ENCODE measurements around the gene PRKCA. TPM values are rescaled to one million over a fixed set of nuclear protein-coding genes. Genes with fewer than 3 reads are reported as not detected.

Gene PRKCA
- total RNA-seq, 4 donors from 2014 or later, result 26.0 to 89.0 (median 32.8) TPM

DNA sequence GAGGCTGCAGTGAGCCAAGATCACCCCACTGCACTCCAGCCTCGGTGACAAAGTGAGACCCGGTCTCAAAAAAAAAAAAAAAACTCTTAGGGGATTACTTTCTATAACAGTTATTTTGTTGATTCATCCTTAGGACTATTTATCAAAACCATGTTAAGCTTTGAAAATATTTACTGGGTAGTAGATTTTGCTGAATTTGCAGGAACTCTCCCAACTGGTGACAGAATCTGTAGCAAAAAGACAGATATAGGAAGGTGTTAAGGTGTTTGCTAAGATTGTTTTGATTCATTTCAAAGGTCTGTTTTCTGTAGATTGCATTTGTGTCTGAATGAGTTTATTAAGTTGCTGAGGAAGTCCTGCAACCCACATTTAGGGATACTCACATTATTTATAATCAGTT, 192.6 kb downstream of the PRKCA start:
- no peak for ATAC-seq
- Histone ChIP-seq H3K36me3 (no peaks in the 10 kb centered on the region), H3K27me3 (no peaks in the 10 kb centered on the region), H3K4me3 (no peak overlapping the region), H3K27ac (no peak overlapping the region), H3K4me1 (no peaks in the 10 kb centered on the region), H3K9me3 (no peaks in the 10 kb centered on the region)
- no peak for TF ChIP-seq POLR2A (IDR thresholded peaks at IDR 0.05)
- TF ChIP-seq POLR2AphosphoS5 (IDR thresholded peaks at IDR 0.05), result no peak
- no peak for TF ChIP-seq EP300 (IDR thresholded peaks at IDR 0.05)
- TF ChIP-seq, protein P1, sequence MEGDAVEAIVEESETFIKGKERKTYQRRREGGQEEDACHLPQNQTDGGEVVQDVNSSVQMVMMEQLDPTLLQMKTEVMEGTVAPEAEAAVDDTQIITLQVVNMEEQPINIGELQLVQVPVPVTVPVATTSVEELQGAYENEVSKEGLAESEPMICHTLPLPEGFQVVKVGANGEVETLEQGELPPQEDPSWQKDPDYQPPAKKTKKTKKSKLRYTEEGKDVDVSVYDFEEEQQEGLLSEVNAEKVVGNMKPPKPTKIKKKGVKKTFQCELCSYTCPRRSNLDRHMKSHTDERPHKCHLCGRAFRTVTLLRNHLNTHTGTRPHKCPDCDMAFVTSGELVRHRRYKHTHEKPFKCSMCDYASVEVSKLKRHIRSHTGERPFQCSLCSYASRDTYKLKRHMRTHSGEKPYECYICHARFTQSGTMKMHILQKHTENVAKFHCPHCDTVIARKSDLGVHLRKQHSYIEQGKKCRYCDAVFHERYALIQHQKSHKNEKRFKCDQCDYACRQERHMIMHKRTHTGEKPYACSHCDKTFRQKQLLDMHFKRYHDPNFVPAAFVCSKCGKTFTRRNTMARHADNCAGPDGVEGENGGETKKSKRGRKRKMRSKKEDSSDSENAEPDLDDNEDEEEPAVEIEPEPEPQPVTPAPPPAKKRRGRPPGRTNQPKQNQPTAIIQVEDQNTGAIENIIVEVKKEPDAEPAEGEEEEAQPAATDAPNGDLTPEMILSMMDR (IDR thresholded peaks at IDR 0.05), result no peak
- WGBS, 2 donors (ENCODE audit: low coverage in 1 of 2), result 77 to 100% methylated on average over 2 of the region's 2 CpGs

DNA sequence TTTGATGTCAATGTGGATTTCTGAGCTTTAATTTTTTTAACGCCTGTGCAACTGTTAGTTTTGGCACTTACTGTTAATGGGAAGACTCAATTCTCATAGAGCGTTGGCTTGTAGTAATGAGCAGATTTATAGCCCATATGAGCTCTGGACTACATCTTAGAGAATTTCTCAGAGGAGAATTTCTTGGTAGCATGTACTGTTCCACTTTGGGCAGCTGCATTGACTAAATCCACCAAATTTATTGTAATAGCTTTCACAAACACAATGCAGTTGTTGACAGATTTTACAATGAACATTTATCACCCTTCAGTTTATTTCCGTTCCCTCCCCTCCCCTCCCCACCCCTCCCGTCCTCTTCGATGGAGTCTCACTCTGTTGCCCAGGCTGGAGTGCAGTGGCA, 193.9 kb downstream of the PRKCA start:
- H3K4me1 ChIP-seq, result no peaks in the 10 kb centered on the region
- no peaks in the 10 kb centered on the region for H3K27me3 ChIP-seq
- ATAC-seq, result no peak
- H3K4me3 ChIP-seq, result no peak overlapping the region
- TF ChIP-seq POLR2AphosphoS5 (IDR thresholded peaks at IDR 0.05) (no peak), POLR2A (IDR thresholded peaks at IDR 0.05) (no peak), EP300 (IDR thresholded peaks at IDR 0.05) (no peak)
- TF ChIP-seq, protein P1 (IDR thresholded peaks at IDR 0.05), result no peak
- no peaks in the 10 kb centered on the region for H3K36me3 ChIP-seq
- H3K9me3 ChIP-seq, result no peaks in the 10 kb centered on the region
- H3K27ac ChIP-seq, result no peak overlapping the region
- 62 to 81% methylated on average over 3 to 5 of the region's 5 CpGs for WGBS, 2 donors (ENCODE audit: low coverage in 1 of 2)

DNA sequence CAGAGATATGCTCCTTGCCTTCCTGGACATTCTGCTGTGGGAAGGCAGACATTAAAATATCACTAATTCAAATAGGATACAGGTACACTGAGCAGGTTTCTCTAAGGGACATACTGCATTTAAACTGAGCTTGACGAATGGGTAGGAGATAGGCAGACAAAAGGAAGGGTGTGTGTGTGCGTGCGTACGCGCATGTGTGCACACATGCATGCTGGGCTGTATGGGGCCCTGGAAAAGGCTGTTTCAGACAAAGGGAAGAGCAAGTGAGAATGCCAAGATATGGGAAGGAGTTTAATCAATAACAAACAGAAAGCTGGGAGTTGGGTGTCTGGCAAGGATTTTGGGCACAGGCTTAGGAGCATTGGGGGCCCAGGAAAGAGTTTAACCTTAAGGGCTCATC, 196.2 kb downstream of the PRKCA start:
- Histone ChIP-seq H3K36me3 (no peaks in the 10 kb centered on the region), H3K4me3 (no peak overlapping the region), H3K27me3 (no peaks in the 10 kb centered on the region), H3K4me1 (peaks cover 0 to 8% (median 0%) of the 10 kb centered on the region in 3 donors), H3K9me3 (no peaks in the 10 kb centered on the region), H3K27ac (no peak overlapping the region)
- TF ChIP-seq EP300 (IDR thresholded peaks at IDR 0.05), result no peak
- TF ChIP-seq, protein P1 (IDR thresholded peaks at IDR 0.05), result no peak
- TF ChIP-seq POLR2A (IDR thresholded peaks at IDR 0.05), result no peak
- no peak for TF ChIP-seq POLR2AphosphoS5 (IDR thresholded peaks at IDR 0.05)
- 86 to 96% methylated on average over 5 of the region's 5 CpGs for WGBS, 2 donors (ENCODE audit: low coverage in 1 of 2)
- no peak for ATAC-seq

GRCh38 chr17:66506641-66507040, 204.2 kb downstream of the PRKCA start:
- 64 to 86% methylated on average over 6 of the region's 6 CpGs for WGBS, 2 donors (ENCODE audit: low coverage in 1 of 2)
- TF ChIP-seq EP300 (IDR thresholded peaks at IDR 0.05) (no peak), POLR2AphosphoS5 (IDR thresholded peaks at IDR 0.05) (no peak)
- Histone ChIP-seq H3K4me1 (peaks cover 0 to 54% (median 0%) of the 10 kb centered on the region in 3 donors), H3K4me3 (no peak overlapping the region), H3K27me3 (no peaks in the 10 kb centered on the region), H3K27ac (no peak overlapping the region), H3K9me3 (no peaks in the 10 kb centered on the region), H3K36me3 (no peaks in the 10 kb centered on the region)
- ATAC-seq, result no peak

DNA sequence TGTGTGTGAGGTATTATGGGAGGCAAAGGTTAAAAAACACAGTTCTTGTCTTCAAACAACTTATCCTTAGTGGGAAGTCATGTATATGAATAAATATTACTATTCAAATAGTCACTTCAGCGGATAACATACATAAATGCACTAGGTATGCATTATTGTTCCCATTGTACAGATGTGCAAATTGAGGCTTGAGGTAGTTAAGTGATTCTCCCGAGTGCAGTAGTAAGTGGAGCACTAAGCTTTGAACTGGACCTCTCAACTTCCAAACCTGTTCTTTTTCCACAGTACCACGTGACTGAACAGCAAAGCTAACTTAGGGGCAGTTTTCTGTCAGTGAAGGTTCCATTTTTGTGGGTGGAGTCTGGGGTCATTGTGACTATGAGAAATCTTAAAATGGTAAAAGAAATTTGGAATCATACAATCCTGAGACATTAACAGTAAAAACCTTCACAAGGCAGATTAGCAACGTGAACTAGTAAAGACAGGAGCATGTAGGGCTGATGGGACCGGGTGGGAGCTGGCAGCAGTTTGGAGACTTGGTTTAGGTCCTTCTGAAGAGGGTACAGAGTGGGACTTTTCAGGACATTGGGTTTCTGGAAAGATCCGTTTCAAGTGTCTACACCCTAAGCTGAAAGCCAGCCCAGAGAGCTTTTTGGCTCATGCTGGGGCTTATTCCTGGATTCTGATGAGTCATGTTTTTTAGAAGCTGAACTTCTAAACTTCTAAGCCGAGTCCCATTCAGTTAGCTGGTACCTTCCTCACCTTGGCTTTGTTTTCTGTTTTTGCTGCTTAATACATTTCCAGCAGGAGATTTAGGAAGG, 204.9 kb downstream of the PRKCA start:
- TF ChIP-seq, protein P1 (IDR thresholded peaks at IDR 0.05), result no peak
- TF ChIP-seq POLR2A (IDR thresholded peaks at IDR 0.05) (no peak), EP300 (IDR thresholded peaks at IDR 0.05) (no peak), POLR2AphosphoS5 (IDR thresholded peaks at IDR 0.05) (peak; percentile 56)
- Histone ChIP-seq H3K4me3 (no peak overlapping the region), H3K4me1 (peaks cover 0 to 54% (median 0%) of the 10 kb centered on the region in 3 donors), H3K27ac (peak overlapping the region in 3 of 4 donors; percentile 25 to 62 (median 28)), H3K27me3 (no peaks in the 10 kb centered on the region), H3K36me3 (no peaks in the 10 kb centered on the region), H3K9me3 (no peaks in the 10 kb centered on the region)
- peak; percentile 71 for ATAC-seq
- WGBS, 2 donors (ENCODE audit: low coverage in 1 of 2), result 51 to 65% methylated on average over 4 to 7 of the region's 7 CpGs

All from gastroesophageal sphincter (tissue), 4 donors.